ENCODE data around the gene IL12RB1. TPM values are rescaled to one million over a fixed set of nuclear protein-coding genes. Genes with fewer than 3 reads are reported as not detected.

Gene IL12RB1
- total and polyA plus RNA-seq, 2 donors from 2014 or later, result 0.45 to 3.2 TPM

GRCh38 chr19:18068395-18068794 is 18.3 kb downstream of the IL12RB1 start:
- no peak overlapping the region for H3K27ac ChIP-seq (ENCODE audit: low read depth in 2 of 2, low read length in 2 of 2)
- DNase-seq, result no peak
- H3K4me3 ChIP-seq (ENCODE audit: low read length in 3 of 3), result no peak overlapping the region
- no peaks in the 10 kb centered on the region for H3K9me3 ChIP-seq (ENCODE audit: control insufficient read depth in 2 of 3, insufficient read depth in 1 of 3, low read length in 3 of 3)
- TF ChIP-seq CTCF (IDR thresholded peaks at IDR 0.05; ENCODE audit: borderline replicate concordance, extremely low read depth, insufficient read depth), result no peak
- intact Hi-C loops (cut with DNase I), result no loop called here
- no peaks in the 10 kb centered on the region for H3K27me3 ChIP-seq (ENCODE audit: control insufficient read depth, insufficient read depth, low read length)
- H3K4me1 ChIP-seq (ENCODE audit: control insufficient read depth in 2 of 3, insufficient read depth in 2 of 3, low read depth in 1 of 3, low read length in 3 of 3), result no peaks in the 10 kb centered on the region
- H3K36me3 ChIP-seq (ENCODE audit: control insufficient read depth in 2 of 3, insufficient read depth in 3 of 3, low read length in 3 of 3), result no peaks in the 10 kb centered on the region
- no peak for FAIRE-seq
- no peak overlapping the region for H3K9ac ChIP-seq (ENCODE audit: low read length in 3 of 3)

- TF ChIP-seq CTCF (IDR thresholded peaks at IDR 0.05; ENCODE audit: borderline replicate concordance, extremely low read depth, insufficient read depth), result no peak
- intact Hi-C loops (cut with DNase I), result no loop called here
- Histone ChIP-seq H3K4me3 (ENCODE audit: low read length in 3 of 3) (no peak overlapping the region), H3K4me1 (ENCODE audit: control insufficient read depth in 2 of 3, insufficient read depth in 2 of 3, low read depth in 1 of 3, low read length in 3 of 3) (no peaks in the 10 kb centered on the region), H3K9ac (ENCODE audit: low read length in 3 of 3) (no peak overlapping the region), H3K27me3 (ENCODE audit: control insufficient read depth, insufficient read depth, low read length) (no peaks in the 10 kb centered on the region), H3K27ac (ENCODE audit: low read depth in 2 of 2, low read length in 2 of 2) (no peak overlapping the region), H3K9me3 (ENCODE audit: control insufficient read depth in 2 of 3, insufficient read depth in 1 of 3, low read length in 3 of 3) (no peaks in the 10 kb centered on the region), H3K36me3 (ENCODE audit: control insufficient read depth in 2 of 3, insufficient read depth in 3 of 3, low read length in 3 of 3) (no peaks in the 10 kb centered on the region)
- DNase-seq (no peak), FAIRE-seq (no peak)
Measured at GRCh38 chr19:18065173-18065495, 21.6 kb downstream of the IL12RB1 start.

- no peak for TF ChIP-seq CTCF (IDR thresholded peaks at IDR 0.05; ENCODE audit: borderline replicate concordance, extremely low read depth, insufficient read depth)
- H3K36me3 ChIP-seq (ENCODE audit: control insufficient read depth in 2 of 3, insufficient read depth in 3 of 3, low read length in 3 of 3), result no peaks in the 10 kb centered on the region
- no peak for FAIRE-seq
- no peak overlapping the region for H3K9ac ChIP-seq (ENCODE audit: low read length in 3 of 3)
- H3K9me3 ChIP-seq (ENCODE audit: control insufficient read depth in 2 of 3, insufficient read depth in 1 of 3, low read length in 3 of 3), result no peaks in the 10 kb centered on the region
- intact Hi-C loops (cut with DNase I), result no loop called here
- peaks cover 0 to 2% (median 0%) of the 10 kb centered on the region in 3 donors for H3K4me1 ChIP-seq (ENCODE audit: control insufficient read depth in 2 of 3, insufficient read depth in 2 of 3, low read depth in 1 of 3, low read length in 3 of 3)
- no peak for DNase-seq
- H3K27ac ChIP-seq (ENCODE audit: low read depth in 2 of 2, low read length in 2 of 2), result no peak overlapping the region
- H3K27me3 ChIP-seq (ENCODE audit: control insufficient read depth, insufficient read depth, low read length), result no peaks in the 10 kb centered on the region
- H3K4me3 ChIP-seq (ENCODE audit: low read length in 3 of 3), result no peak overlapping the region
Measured at GRCh38 chr19:18063463-18063862, 23.3 kb downstream of the IL12RB1 start.

GRCh38 chr19:18062028-18062427 is 24.7 kb downstream of the IL12RB1 start:
- no peak for DNase-seq
- no peaks in the 10 kb centered on the region for H3K27me3 ChIP-seq (ENCODE audit: control insufficient read depth, insufficient read depth, low read length)
- peaks cover 0 to 4% (median 2%) of the 10 kb centered on the region in 3 donors for H3K4me1 ChIP-seq (ENCODE audit: control insufficient read depth in 2 of 3, insufficient read depth in 2 of 3, low read depth in 1 of 3, low read length in 3 of 3)
- FAIRE-seq, result no peak
- no peak for TF ChIP-seq CTCF (IDR thresholded peaks at IDR 0.05; ENCODE audit: borderline replicate concordance, extremely low read depth, insufficient read depth)
- intact Hi-C loops (cut with DNase I), result no loop called here
- no peak overlapping the region for H3K4me3 ChIP-seq (ENCODE audit: low read length in 3 of 3)
- no peaks in the 10 kb centered on the region for H3K36me3 ChIP-seq (ENCODE audit: control insufficient read depth in 2 of 3, insufficient read depth in 3 of 3, low read length in 3 of 3)
- H3K27ac ChIP-seq (ENCODE audit: low read depth in 2 of 2, low read length in 2 of 2), result no peak overlapping the region
- no peaks in the 10 kb centered on the region for H3K9me3 ChIP-seq (ENCODE audit: control insufficient read depth in 2 of 3, insufficient read depth in 1 of 3, low read length in 3 of 3)
- H3K9ac ChIP-seq (ENCODE audit: low read length in 3 of 3), result no peak overlapping the region
